Mucosa of gallbladder (tissue), 1 donor: Measurements from ENCODE around the gene RPP25. TPM values are rescaled to one million over a fixed set of nuclear protein-coding genes. Genes with fewer than 3 reads are reported as not detected.
"Not testable (repeated sequence)": the region's sequence is repeated elsewhere in the genome, so short reads cannot be mapped to it uniquely, and the experiment has no call there.

Experiments used
- DNase-seq: peaks from one replicate; pipeline ENCODE4 v3.0.0-alpha.2; 2020; ENCODE audit warnings: low spot score
- total RNA-seq: library from RNA; stranded (reverse); gene quantifications from one replicate; pipeline ENCODE4 v1.2.1, GENCODE V29; 2021
- donor health status: DM: no; HTN: no; CAD: no.

RPP25 gene
- total RNA-seq, 1 donor from 2014 or later = 24.1 TPM

DNA sequence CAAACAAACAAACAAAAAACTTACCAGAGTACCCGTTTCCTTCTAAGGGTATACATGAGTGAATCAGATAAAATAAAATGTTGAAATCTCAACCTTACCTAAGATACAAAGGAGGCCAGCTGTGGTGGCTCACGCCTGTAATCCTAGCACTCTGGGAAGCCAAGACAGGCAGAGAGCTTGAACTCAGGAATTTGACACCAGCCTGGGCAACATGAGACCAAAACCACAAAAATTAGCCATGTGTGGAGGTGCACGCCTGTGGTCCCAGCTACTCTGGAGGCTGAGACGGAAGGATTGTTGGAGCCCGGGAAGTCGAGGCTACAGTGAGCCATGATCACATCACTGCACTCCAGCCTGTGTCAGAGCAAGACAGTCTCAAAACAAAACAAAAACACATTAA, 38.9 kb downstream of the RPP25 start:
- no peak for DNase-seq

DNA sequence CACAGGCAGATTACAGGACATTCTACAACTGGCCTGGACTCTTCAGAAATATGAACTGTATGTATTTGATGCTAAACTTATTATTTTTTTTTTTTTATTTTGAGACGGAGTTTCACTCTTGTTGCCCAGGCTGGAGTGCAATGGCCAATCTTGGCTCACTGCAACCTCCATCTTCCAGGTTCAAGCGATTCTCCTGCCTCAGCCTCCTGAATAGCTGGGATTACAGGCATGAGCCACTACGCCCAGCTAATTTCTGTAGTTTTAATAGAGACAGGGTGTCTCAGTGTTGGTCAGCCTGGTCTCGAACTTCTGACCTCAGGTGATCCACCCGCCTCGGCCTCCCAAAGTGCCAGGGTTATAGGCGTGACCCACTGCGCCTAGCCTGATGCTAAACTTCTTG, 42.8 kb downstream of the RPP25 start:
- not testable (repeated sequence) for DNase-seq

DNA sequence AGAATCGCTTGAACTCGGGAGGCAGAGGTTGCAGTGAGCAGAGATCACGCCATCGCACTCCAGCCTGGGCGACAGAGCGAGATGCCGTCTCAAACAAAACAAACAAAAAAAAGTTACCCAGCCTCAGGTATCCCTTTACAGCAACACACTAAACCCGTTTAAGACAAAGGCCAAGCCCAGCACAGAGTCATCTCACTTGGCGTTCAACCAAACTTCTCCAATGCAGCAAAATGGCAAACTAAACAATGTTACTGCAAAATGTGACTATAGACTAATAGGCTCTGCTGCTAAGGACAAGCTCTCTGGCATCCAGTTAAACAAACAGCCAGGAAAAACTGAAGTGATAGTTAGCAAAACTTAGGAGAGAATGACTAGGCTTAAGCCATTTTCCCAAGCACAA, 43.5 kb downstream of the RPP25 start:
- DNase-seq = no peak

DNA sequence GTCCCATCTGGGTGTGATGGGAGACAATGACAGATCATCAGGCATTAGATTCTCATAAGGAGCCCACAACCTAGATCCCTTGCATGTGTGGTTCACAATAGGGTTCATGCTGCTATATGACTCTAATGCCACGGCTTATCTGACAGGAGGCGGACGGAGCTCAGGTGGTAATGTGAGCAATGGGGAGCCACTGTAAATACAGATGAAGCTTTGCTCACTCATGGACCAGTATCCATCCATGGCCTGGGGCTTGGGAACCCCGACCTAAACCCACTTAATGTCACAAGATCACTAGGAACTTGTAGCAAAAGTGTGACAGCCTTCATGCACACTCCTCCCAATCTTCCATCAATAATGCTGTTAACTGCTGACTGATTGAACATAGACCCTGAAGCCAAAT, 47.9 kb downstream of the RPP25 start:
- DNase-seq = no peak

DNA sequence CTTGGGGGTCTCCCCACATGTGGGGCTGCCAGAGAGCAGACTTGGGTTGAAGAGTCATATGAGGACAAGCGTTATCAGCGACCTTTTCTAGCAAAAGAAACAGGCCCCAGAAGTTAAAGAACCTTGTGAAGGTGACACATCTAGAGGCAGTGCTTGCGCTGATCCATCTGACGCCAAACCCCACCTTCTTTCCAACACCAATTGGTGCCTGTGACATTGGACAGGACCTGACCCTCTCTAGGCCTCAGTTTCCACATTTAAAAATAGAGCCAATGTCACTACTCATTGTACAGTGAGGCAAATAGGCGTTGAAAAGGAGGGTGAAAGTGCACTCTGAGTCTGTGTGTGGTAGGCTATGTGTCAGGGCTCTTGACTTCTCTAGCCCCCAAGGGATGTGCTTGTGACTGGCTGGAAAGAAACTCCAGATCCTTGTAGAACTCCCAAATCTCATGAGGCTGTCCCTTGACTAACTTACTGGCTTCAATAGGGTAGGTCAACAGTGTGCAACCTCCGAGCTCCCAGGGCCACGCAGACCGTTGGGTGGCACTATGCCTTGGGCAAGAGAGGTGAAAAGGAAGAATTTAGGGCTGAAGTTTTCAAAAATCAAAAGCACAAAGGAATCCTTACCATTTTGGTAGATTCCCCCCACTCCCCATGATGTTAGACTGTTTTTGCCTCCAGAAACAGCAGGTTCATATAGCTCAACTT, 49.3 kb downstream of the RPP25 start:
- no peak for DNase-seq

DNA sequence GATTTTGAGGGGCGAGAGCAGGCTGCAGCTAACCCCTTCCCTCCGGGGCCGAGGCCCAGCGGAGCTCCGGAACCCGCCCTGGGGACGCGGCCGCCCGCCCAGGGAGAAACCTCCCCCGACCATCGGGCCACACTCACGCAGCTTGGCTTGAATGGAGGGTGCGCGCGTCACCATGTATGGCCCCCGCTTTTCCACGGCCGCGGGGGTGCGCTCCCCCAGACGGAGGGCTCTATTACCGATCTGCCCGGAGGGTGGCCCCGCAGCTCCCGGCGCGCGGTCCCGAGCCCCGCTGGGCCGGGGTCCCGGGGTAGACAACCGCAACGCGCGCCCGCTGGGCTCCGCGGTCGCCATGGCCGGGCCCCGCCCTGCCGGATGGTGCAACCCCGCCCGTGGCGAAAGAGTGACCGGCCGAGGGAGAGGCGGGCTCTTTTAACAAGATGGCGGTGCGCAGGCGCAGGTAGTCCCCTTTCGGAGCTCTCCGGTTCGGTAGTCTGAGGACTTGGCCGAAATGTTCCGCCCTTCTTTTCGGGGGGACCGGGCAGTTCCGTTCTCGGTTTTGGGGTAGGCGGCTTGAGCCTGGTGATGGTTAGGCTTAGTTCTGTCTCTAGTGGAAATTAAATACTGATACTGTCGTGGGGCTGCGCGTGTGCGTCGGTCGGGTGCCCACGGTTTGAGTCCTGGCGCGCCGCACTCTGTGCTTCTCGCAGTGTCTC, 50.0 kb downstream of the RPP25 start, which contains the start of gene FAM219B:
Gene FAM219B (minus strand): TSS at position 402 of the 713 bp plus-strand sequence. CDS start 51 bp downstream, at position 351.
- peak; percentile 91 for DNase-seq

DNA sequence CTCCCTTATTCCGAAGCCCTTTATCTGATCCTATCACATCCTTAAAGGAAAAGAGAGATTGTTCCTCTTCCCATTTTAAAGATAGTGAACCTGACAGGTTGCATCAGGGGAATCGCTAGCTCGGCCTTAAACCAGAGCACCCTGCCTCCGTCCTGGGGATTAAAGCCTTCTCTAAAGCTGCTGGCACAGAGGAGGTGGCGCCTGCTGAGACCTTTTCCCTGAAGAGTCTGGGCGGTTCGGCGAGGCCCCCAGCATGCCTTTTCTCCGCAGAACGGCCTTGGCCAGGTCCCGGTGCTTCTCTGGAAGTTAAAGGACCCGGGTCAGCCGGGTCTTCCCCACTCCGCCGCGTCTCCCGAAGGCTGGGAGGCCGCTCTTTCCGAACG, 50.5 kb downstream of the RPP25 start:
- no peak for DNase-seq

Other genes with a start within 250 kb of the RPP25 start
- 13.8 TPM for gene CYP1A1, start 231.2 kb downstream of the RPP25 start, total RNA-seq
- gene CYP1A2, start 207.9 kb downstream of the RPP25 start, total RNA-seq = 0.14 TPM
- gene CSK, start 174.7 kb downstream of the RPP25 start, total RNA-seq = 74.2 TPM
- gene LMAN1L, start 143.9 kb downstream of the RPP25 start, total RNA-seq = not detected
- gene CPLX3, start 130.1 kb downstream of the RPP25 start, total RNA-seq = not detected
- 42.1 TPM for gene ULK3, start 113.6 kb downstream of the RPP25 start, total RNA-seq
- 110 TPM for gene SCAMP2, start 83.4 kb downstream of the RPP25 start, total RNA-seq
- gene MPI, start 66.7 kb downstream of the RPP25 start, total RNA-seq = 46.0 TPM
- 80.4 TPM for gene FAM219B, start 49.9 kb downstream of the RPP25 start, total RNA-seq
- 165 TPM for gene COX5A, start 18.7 kb downstream of the RPP25 start, total RNA-seq
- gene SCAMP5, start 38.8 kb upstream of the RPP25 start, total RNA-seq = 57.2 TPM
- 17.3 TPM for gene PPCDC, start 66.8 kb upstream of the RPP25 start, total RNA-seq
- gene C15orf39, start 245.1 kb upstream of the RPP25 start, total RNA-seq = 27.0 TPM